GM19351 (cell line): ENCODE data around the gene NCOA1.

ENCODE experiments used
- ATAC-seq: cut with Tn5 transposase; IDR thresholded peaks from one replicate; pipeline ENCODE4 v1.9.1; 2021; ENCODE audit warnings: mild to moderate bottlenecking, moderate library complexity; ENCODE audit not compliant: unreplicated experiment

NCOA1 gene

DNA sequence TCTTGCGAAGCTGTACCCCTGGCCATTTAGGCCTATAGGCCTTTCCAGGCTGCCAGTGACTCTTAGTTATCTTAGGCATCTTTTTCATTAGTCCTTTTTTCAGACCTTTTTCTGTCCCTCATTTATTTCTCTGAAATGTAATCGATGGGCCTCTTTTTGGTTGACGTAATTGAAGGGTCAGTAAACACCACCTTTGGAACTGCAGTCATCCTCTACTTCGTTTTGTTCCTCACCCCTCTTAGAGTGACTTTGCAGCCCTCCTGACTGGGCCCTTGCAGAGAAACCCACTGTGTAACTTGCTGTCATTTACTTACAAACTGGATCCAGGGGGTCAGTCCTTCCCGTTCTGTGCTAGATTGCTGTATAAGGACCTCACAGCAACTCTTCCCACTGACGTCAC lies 325.4 kb downstream of the NCOA1 start:
- no peak for ATAC-seq

DNA sequence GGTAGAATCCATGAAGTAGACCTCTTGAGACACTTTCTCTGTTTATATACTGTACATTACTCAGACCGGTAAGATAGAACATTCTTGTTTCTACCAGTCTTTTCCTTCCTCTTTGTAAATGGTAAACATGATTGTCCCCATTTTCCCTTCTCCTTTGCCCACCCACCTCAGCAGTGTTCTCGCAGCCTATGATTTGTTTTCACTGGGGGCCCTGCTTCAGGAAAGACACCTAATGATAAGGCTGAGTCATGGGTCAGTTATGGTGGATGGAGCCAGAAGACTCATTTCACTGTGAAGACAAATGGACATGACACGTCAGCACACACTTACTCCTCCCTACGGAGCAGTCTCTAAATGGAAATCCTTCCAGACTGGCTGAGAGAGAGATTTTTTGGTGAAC lies 325.8 kb downstream of the NCOA1 start:
- ATAC-seq: no peak

DNA sequence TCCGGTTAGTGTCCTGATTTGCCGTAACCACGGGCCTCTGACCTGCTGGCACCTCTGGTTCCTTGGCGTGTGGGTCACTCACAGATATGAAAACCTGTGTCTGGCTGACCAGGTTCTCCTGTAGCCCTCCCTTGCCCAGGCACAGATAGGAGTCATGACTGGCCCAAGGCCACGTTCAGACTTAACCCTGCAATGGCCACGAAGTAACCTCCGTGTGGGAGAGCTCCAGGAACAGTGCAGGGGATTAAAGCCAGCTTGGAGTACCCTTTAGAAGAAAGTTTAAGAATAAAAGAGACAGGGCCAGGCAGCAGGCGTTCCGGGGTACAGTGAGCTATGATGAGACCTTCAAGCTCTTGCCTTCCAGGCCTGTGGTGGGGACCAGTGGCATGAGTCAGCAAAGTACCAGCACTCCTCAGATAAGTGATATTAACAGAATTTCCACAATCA lies 327.7 kb downstream of the NCOA1 start:
- ATAC-seq: no peak

DNA sequence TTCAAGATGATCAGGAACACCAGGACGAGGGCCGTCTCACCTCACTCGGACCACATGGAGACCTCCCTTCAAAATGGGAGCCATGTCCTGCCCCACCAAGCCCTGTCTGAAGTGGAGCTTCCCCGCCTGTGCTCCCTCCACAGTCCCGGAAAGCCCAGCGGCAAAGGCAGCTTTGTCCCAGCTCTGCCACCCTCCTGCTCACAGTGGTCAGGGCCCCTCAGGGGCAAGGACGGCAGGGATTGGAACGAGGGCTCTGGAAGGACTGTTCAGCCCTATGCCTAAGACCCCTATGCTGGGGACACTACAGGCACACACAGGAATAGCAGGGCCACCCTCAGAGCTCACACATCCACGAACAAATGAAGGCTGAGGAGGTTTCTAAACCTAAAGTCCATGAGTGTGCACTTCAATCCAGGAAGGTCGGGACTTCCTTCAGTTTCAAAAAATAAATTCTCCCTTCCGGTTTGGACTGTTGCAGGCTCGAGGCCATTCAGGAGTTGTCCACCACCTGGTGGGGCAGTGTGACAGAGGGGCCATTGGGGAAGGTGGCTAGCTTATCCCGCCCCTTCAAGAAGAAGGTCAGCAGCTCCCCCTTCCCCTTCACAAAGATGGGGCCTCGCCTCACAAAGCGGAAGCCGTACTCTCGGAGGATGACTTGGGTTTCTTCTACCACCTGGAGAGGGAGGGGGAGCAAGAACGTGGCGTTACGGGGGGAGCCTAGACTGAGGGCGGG lies 328.6 kb downstream of the NCOA1 start:
- no peak for ATAC-seq

DNA sequence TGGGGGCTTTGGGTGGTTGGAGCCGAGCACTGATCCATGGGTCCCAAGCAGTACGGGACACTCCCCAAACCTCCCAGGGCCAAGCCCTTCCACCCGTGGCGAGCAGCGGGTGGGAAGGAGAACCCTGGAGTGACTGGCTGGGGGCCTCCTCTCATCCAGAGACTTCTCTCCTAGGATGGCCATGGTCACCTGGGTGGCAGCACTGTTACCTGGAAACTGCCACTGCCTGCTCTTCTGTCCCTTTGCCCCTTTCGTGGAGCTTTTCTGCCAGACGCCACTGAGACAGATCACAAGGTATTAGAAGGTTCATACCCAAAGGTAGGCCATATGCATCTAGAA lies 329.1 kb downstream of the NCOA1 start:
- no peak for ATAC-seq
